HG03045 (cell line): ENCODE measurements around the gene HMGXB3.
A peak's percentile ranks its signal among the peaks of the same experiment; 100 is the strongest.

Experiments
- ATAC-seq: cut with Tn5 transposase; IDR thresholded peaks from one replicate; pipeline ENCODE4 v1.9.1; 2021; ENCODE audit warnings: mild to moderate bottlenecking, moderate library complexity; ENCODE audit not compliant: unreplicated experiment

Gene HMGXB3

GRCh38 chr5:150000256-150000989, at the start of gene HMGXB3, which contains the start of gene TIGD6:
TSS of gene HMGXB3 (plus strand) at chr5:150000739. CDS start at chr5:150004853, 4,114 bp downstream.
TSS of gene TIGD6 (minus strand) at chr5:150000654. CDS start at chr5:149996348, 4,306 bp downstream.
- ATAC-seq = peak; percentile 91

GRCh38 chr5:149951138-149951749, 49.3 kb upstream of the HMGXB3 start:
- ATAC-seq = no peak

- no peak for ATAC-seq
Measured at GRCh38 chr5:149953436-149954121, 47.0 kb upstream of the HMGXB3 start.

- no peak for ATAC-seq
Measured at GRCh38 chr5:149954798-149955197, 45.7 kb upstream of the HMGXB3 start.

GRCh38 chr5:149956685-149957084, 43.9 kb upstream of the HMGXB3 start:
- ATAC-seq = no peak

- ATAC-seq = no peak
Measured at GRCh38 chr5:149957855-149958254, 42.7 kb upstream of the HMGXB3 start.

- ATAC-seq = no peak
Measured at GRCh38 chr5:149959406-149960236, 40.9 kb upstream of the HMGXB3 start.

GRCh38 chr5:149960272-149961185, 40.0 kb upstream of the HMGXB3 start, which contains the start of gene SLC26A2:
TSS of gene SLC26A2 (plus strand) at chr5:149960758. CDS start at chr5:149977653, 16,895 bp downstream.
- peak; percentile 99 for ATAC-seq

- no peak for ATAC-seq
Measured at GRCh38 chr5:149961186-149961685, 39.3 kb upstream of the HMGXB3 start.

- ATAC-seq = no peak
Measured at GRCh38 chr5:149961957-149962409, 38.6 kb upstream of the HMGXB3 start.

- no peak for ATAC-seq
Measured at GRCh38 chr5:149962601-149963300, 37.8 kb upstream of the HMGXB3 start.

- no peak for ATAC-seq
Measured at GRCh38 chr5:149963729-149964128, 36.8 kb upstream of the HMGXB3 start.

- no peak for ATAC-seq
Measured at GRCh38 chr5:149966946-149967345, 33.6 kb upstream of the HMGXB3 start.

- no peak for ATAC-seq
Measured at GRCh38 chr5:149969181-149969930, 31.2 kb upstream of the HMGXB3 start.

GRCh38 chr5:149975409-149975808, 25.1 kb upstream of the HMGXB3 start:
- no peak for ATAC-seq

- no peak for ATAC-seq
Measured at GRCh38 chr5:149979896-149980295, 20.6 kb upstream of the HMGXB3 start.

- ATAC-seq = no peak
Measured at GRCh38 chr5:149981206-149981605, 19.3 kb upstream of the HMGXB3 start.

- ATAC-seq = no peak
Measured at GRCh38 chr5:149982505-149982904, 18.0 kb upstream of the HMGXB3 start.
